Fibroblast of lung (primary cell): ENCODE measurements around the gene UNC13C.

Experiments
- EZH2 ChIP-seq: IDR thresholded peaks from 2 replicates; pipeline ENCODE4 v1.5.1; 2012; ENCODE audit warnings: low read length, control low read depth, mild to moderate bottlenecking; ENCODE audit errors: missing control alignments
- TF ChIP-seq, protein P1 (sequence below), 2 donors: IDR thresholded peaks in 1 of 2; conservative IDR thresholded peaks in 1 of 2; 1 replicate in 1 of 2; 2 replicates in 1 of 2; pipeline ENCODE4 v1.5.1; 2011 to 2012; ENCODE audit warnings: low read length in 2 of 2, control low read depth in 1 of 2, inconsistent platforms in 1 of 2, low read depth in 1 of 2, mild to moderate bottlenecking in 1 of 2

DNA sequence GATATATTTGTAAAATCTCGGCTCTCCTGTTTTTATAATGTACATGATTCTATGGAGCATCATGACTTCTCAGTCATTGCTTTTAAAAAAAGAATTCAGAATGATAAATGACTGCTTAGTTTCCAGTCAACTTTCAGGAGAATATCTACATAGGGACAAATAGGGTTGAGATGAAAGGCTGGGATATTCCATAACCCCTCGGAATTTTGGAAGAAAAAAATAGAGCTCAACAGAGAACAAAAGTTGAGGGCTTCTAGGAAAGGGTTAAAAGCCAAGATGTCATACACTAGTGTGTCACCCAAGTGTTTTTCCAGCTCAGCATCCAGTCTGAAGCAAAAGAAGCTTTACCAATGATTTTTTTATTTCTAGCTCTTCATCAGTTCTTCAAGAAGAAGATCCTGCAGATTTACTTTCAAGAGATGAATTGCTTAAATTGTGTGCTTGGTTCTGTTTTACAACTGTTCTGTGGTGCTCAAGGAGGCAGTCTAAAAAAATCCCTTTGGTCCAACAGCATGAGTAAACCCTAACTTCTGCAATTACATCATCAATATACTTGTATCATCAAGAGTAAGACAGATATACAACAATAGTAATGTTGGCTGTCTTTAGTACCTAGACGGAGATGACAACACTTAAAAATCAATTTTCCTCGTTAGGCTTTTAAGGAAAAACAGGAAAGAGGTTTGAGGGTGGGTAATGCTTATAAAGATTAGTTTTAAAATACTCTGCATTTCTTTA is 979 bp downstream of the UNC13C start:
- TF ChIP-seq, protein P1, sequence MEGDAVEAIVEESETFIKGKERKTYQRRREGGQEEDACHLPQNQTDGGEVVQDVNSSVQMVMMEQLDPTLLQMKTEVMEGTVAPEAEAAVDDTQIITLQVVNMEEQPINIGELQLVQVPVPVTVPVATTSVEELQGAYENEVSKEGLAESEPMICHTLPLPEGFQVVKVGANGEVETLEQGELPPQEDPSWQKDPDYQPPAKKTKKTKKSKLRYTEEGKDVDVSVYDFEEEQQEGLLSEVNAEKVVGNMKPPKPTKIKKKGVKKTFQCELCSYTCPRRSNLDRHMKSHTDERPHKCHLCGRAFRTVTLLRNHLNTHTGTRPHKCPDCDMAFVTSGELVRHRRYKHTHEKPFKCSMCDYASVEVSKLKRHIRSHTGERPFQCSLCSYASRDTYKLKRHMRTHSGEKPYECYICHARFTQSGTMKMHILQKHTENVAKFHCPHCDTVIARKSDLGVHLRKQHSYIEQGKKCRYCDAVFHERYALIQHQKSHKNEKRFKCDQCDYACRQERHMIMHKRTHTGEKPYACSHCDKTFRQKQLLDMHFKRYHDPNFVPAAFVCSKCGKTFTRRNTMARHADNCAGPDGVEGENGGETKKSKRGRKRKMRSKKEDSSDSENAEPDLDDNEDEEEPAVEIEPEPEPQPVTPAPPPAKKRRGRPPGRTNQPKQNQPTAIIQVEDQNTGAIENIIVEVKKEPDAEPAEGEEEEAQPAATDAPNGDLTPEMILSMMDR (conservative IDR thresholded peaks at IDR 0.05 in 1 of 2, IDR thresholded peaks at IDR 0.05 in 1 of 2; ENCODE audit: low read depth in 1 of 2, low read length in 2 of 2), result no peak
- no peak for TF ChIP-seq EZH2
